C4-2B (cell line): ENCODE results near the gene NUDT4.

Experiments used
- H3K27ac ChIP-seq: fragments of 450-650 bp; 2 replicates; pipeline ENCODE4 v1.5.1; 2017
- CTCF ChIP-seq: fragments of 450-650 bp; conservative IDR thresholded peaks from 2 replicates; pipeline ENCODE4 v1.5.1; 2017; ENCODE audit warnings: mild to moderate bottlenecking
- ZFX ChIP-seq: fragments of 450-650 bp; IDR thresholded peaks from 2 replicates; pipeline ENCODE4 v1.6.1; 2017

The NUDT4 gene

GRCh38 chr12:93358058-93358457 lies 19.7 kb upstream of the NUDT4 start:
- no peak for TF ChIP-seq CTCF
- TF ChIP-seq ZFX, result no peak
- no peak overlapping the region for H3K27ac ChIP-seq

- H3K27ac ChIP-seq, result no peak overlapping the region
- TF ChIP-seq ZFX, result no peak
- TF ChIP-seq CTCF, result no peak
Measured at GRCh38 chr12:93358821-93359220, 18.9 kb upstream of the NUDT4 start.

GRCh38 chr12:93360688-93361087 lies 17.0 kb upstream of the NUDT4 start:
- TF ChIP-seq CTCF (no peak), ZFX (no peak)
- no peak overlapping the region for H3K27ac ChIP-seq

- no peak for TF ChIP-seq ZFX
- no peak for TF ChIP-seq CTCF
- H3K27ac ChIP-seq, result no peak overlapping the region
Measured at GRCh38 chr12:93361151-93361919, 16.4 kb upstream of the NUDT4 start.

GRCh38 chr12:93363841-93364297 lies 13.9 kb upstream of the NUDT4 start:
- no peak for TF ChIP-seq ZFX
- TF ChIP-seq CTCF, result no peak
- no peak overlapping the region for H3K27ac ChIP-seq

GRCh38 chr12:93365616-93366405 lies 11.9 kb upstream of the NUDT4 start:
- TF ChIP-seq ZFX (no peak), CTCF (no peak)
- H3K27ac ChIP-seq, result no peak overlapping the region

- TF ChIP-seq CTCF, result no peak
- no peak overlapping the region for H3K27ac ChIP-seq
Measured at GRCh38 chr12:93366422-93366821, 11.3 kb upstream of the NUDT4 start.
